Endothelial cell (in vitro differentiated cells): ENCODE results near the gene TREML2. TPM values are rescaled to one million over a fixed set of nuclear protein-coding genes. Genes with fewer than 3 reads are reported as not detected.

Source experiments
- DNase-seq: peaks from one replicate; pipeline ENCODE4 v3.0.0; 2021; ENCODE audit warnings: low spot score
- H3K27ac Mint-ChIP-seq: one replicate; pipeline ENCODE4 v1.8.0; 2021; ENCODE audit warnings: mixed read lengths, inconsistent platforms; ENCODE audit not compliant: unreplicated experiment
- H3K27me3 Mint-ChIP-seq: one replicate; pipeline ENCODE4 v1.8.0; 2021; ENCODE audit warnings: mild to moderate bottlenecking, moderate library complexity, mixed read lengths, inconsistent platforms; ENCODE audit not compliant: unreplicated experiment
- H3K36me3 Mint-ChIP-seq: one replicate; pipeline ENCODE4 v1.8.0; 2021; ENCODE audit warnings: mild to moderate bottlenecking, low read depth, mixed read lengths, inconsistent platforms; ENCODE audit not compliant: unreplicated experiment
- H3K4me1 Mint-ChIP-seq: one replicate; pipeline ENCODE4 v1.8.0; 2021; ENCODE audit warnings: mild to moderate bottlenecking, mixed read lengths, inconsistent platforms; ENCODE audit not compliant: unreplicated experiment
- H3K4me3 Mint-ChIP-seq: one replicate; pipeline ENCODE4 v1.8.0; 2021; ENCODE audit warnings: mild to moderate bottlenecking, mixed read lengths, inconsistent platforms; ENCODE audit not compliant: unreplicated experiment
- H3K9me3 Mint-ChIP-seq: one replicate; pipeline ENCODE4 v1.8.0; 2021; ENCODE audit warnings: mixed read lengths, inconsistent platforms; ENCODE audit not compliant: unreplicated experiment
- CTCF ChIP-seq: fragments of 200-600 bp; sonication (generic); IDR thresholded peaks from one replicate; pipeline ENCODE4 v1.5.0; 2021; ENCODE audit warnings: antibody characterized with exemption; ENCODE audit not compliant: unreplicated experiment
- total RNA-seq: library from RNA; stranded (reverse); fragmentation: NEBNext Ultra II Directional; extraction: Animal tissue kit (Norgen Biotek cat#: 25700); gene quantifications from one replicate; pipeline ENCODE4 v1.2.1, GENCODE V29; 2021; ENCODE audit not compliant: unreplicated experiment

The TREML2 gene
- total RNA-seq, 1 donor from 2014 or later = 0.10 TPM

- peaks cover 2% of the 10 kb centered on the region for H3K27me3 Mint-ChIP-seq
- H3K36me3 Mint-ChIP-seq = no peaks in the 10 kb centered on the region
- TF ChIP-seq CTCF = no peak
- H3K4me3 Mint-ChIP-seq = no peak overlapping the region
- H3K4me1 Mint-ChIP-seq = no peaks in the 10 kb centered on the region
- H3K9me3 Mint-ChIP-seq = no peaks in the 10 kb centered on the region
- H3K27ac Mint-ChIP-seq = no peak overlapping the region
- no peak for DNase-seq
Measured at GRCh38 chr6:41228616-41229015, 27.7 kb upstream of the TREML2 start.

- Mint-ChIP-seq H3K4me3 (no peak within 1 kb of the TSS), H3K27ac (no peak within 1 kb of the TSS), H3K36me3 (no peaks in the 10 kb centered on the region), H3K4me1 (no peaks in the 10 kb centered on the region), H3K9me3 (no peaks in the 10 kb centered on the region), H3K27me3 (peaks cover 7% of the 10 kb centered on the region)
- TF ChIP-seq CTCF = no peak
- no peak for DNase-seq
Measured at GRCh38 chr6:41228096-41228495, 27.1 kb upstream of the TREML2 start, which contains the start of gene TREML4. TSS of gene TREML4 (plus strand) at chr6:41228349. CDS start at chr6:41228428, 79 bp downstream.

GRCh38 chr6:41226752-41227151 is 25.8 kb upstream of the TREML2 start:
- H3K9me3 Mint-ChIP-seq = no peaks in the 10 kb centered on the region
- no peak overlapping the region for H3K4me3 Mint-ChIP-seq
- no peak for DNase-seq
- H3K4me1 Mint-ChIP-seq = peaks cover 4% of the 10 kb centered on the region
- no peak overlapping the region for H3K27ac Mint-ChIP-seq
- no peaks in the 10 kb centered on the region for H3K36me3 Mint-ChIP-seq
- no peak for TF ChIP-seq CTCF
- H3K27me3 Mint-ChIP-seq = peaks cover 9% of the 10 kb centered on the region

- peaks cover 9% of the 10 kb centered on the region for H3K27me3 Mint-ChIP-seq
- no peak for TF ChIP-seq CTCF
- H3K27ac Mint-ChIP-seq = no peak overlapping the region
Measured at GRCh38 chr6:41224800-41225199, 23.9 kb upstream of the TREML2 start.

GRCh38 chr6:41222513-41222912 is 21.6 kb upstream of the TREML2 start:
- H3K27ac Mint-ChIP-seq = no peak overlapping the region
- peaks cover 8% of the 10 kb centered on the region for H3K27me3 Mint-ChIP-seq
- TF ChIP-seq CTCF = no peak
- no peak overlapping the region for H3K4me3 Mint-ChIP-seq
- peaks cover 5% of the 10 kb centered on the region for H3K4me1 Mint-ChIP-seq
- H3K36me3 Mint-ChIP-seq = no peaks in the 10 kb centered on the region
- no peaks in the 10 kb centered on the region for H3K9me3 Mint-ChIP-seq
- DNase-seq = no peak

More at GRCh38 chr6:41224800-41225199, 23.9 kb upstream of the TREML2 start:
- H3K4me3 Mint-ChIP-seq = no peak overlapping the region
- no peaks in the 10 kb centered on the region for H3K9me3 Mint-ChIP-seq
- peaks cover 5% of the 10 kb centered on the region for H3K4me1 Mint-ChIP-seq
- DNase-seq = no peak
- no peaks in the 10 kb centered on the region for H3K36me3 Mint-ChIP-seq
